Hepatocyte (in vitro differentiated cells): ENCODE measurements around the gene NLRP14. TPM values are rescaled to one million over a fixed set of nuclear protein-coding genes. Genes with fewer than 3 reads are reported as not detected.
A peak's percentile ranks its signal among the peaks of the same experiment; 100 is the strongest.

Source experiments
- DNase-seq: peaks from one replicate; pipeline ENCODE4 v3.0.0-alpha.2; 2016; ENCODE audit warnings: low spot score
- H2AFZ ChIP-seq: fragments of 200-600 bp; sonication (generic); 2 replicates; pipeline ENCODE4 v1.6.0; 2016; ENCODE audit warnings: antibody characterized with exemption, mild to moderate bottlenecking
- H3K27ac ChIP-seq: fragments of 200-600 bp; sonication (generic); 2 replicates; pipeline ENCODE4 v1.5.1; 2016; ENCODE audit warnings: mild to moderate bottlenecking
- H3K27me3 ChIP-seq: fragments of 200-600 bp; sonication (generic); 2 replicates; pipeline ENCODE4 v1.6.1; 2016
- H3K36me3 ChIP-seq: fragments of 200-600 bp; sonication (generic); replicated peaks from 2 replicates; pipeline ENCODE4 v1.5.1; 2016; ENCODE audit warnings: low read depth; ENCODE audit not compliant: insufficient read depth
- H3K4me1 ChIP-seq: fragments of 200-600 bp; sonication (generic); 2 replicates; pipeline ENCODE4 v1.5.1; 2016; ENCODE audit warnings: mild to moderate bottlenecking, moderate library complexity; ENCODE audit not compliant: insufficient read depth
- H3K4me2 ChIP-seq: fragments of 200-600 bp; sonication (generic); 2 replicates; pipeline ENCODE4 v1.6.0; 2016
- H3K4me3 ChIP-seq: fragments of 200-600 bp; sonication (generic); 2 replicates; pipeline ENCODE4 v1.5.1; 2016; ENCODE audit warnings: mild to moderate bottlenecking
- H3K79me2 ChIP-seq: fragments of 200-600 bp; sonication (generic); 2 replicates; pipeline ENCODE4 v1.6.0; 2017; ENCODE audit warnings: mild to moderate bottlenecking
- H3K9me2 ChIP-seq: fragments of 200-600 bp; sonication (generic); replicated peaks from 2 replicates; pipeline ENCODE4 v1.6.0; 2017; ENCODE audit warnings: mild to moderate bottlenecking; ENCODE audit not compliant: insufficient read depth
- H3K9me3 ChIP-seq: fragments of 200-600 bp; sonication (generic); 2 replicates; pipeline ENCODE4 v1.5.1; 2016; ENCODE audit warnings: low read depth, mild to moderate bottlenecking
- H4K20me1 ChIP-seq: fragments of 200-600 bp; sonication (generic); 2 replicates; pipeline ENCODE4 v1.6.0; 2016; ENCODE audit warnings: mild to moderate bottlenecking; ENCODE audit not compliant: insufficient read depth, poor library complexity, severe bottlenecking
- CTCF ChIP-seq: fragments of 200-600 bp; sonication (generic); IDR thresholded peaks from 2 replicates; pipeline ENCODE4 v1.5.1; 2016; ENCODE audit warnings: antibody characterized with exemption, mild to moderate bottlenecking; ENCODE audit not compliant: poor library complexity
- EZH2 ChIP-seq: fragments of 200-600 bp; sonication (generic); IDR thresholded peaks from 2 replicates; pipeline ENCODE4 v1.6.1; 2016; ENCODE audit warnings: antibody characterized with exemption, mild to moderate bottlenecking, borderline replicate concordance
- EZH2phosphoT487 ChIP-seq: fragments of 200-600 bp; sonication (generic); IDR thresholded peaks from one replicate; pipeline ENCODE4 v1.6.1; 2018; ENCODE audit warnings: antibody characterized with exemption, mild to moderate bottlenecking, low read depth, moderate library complexity; ENCODE audit not compliant: unreplicated experiment, severe bottlenecking
- WGBS: methylation state at CpG from one replicate; pipeline ENCODE4 v1.1.6; 2016; ENCODE audit warnings: low lambda C conversion rate; ENCODE audit errors: missing lambda C conversion rate; 5-methylcytosine and 5-hydroxymethylcytosine counted together
- polyA plus RNA-seq: library from polyadenylated mRNA; unstranded; fragments of >200 nt; fragmentation: Nextera tagmentation; extraction: Ambion mirVana; gene quantifications from 2 replicates; pipeline ENCODE4 v1.2.1, GENCODE V29; 2016
- total RNA-seq: library from RNA; depleted of rRNA; stranded (reverse); fragments of >200 nt; gene quantifications from 2 replicates; pipeline ENCODE4 v1.2.3, GENCODE V29; 2014

The NLRP14 gene
- total and polyA plus RNA-seq, 2 experiments from 2014 or later: 0.40 TPM; not detected in 1

- H3K79me2 ChIP-seq: no peaks in the 10 kb centered on the region
- no peak overlapping the region for H3K27ac ChIP-seq
- H3K36me3 ChIP-seq: no peaks in the 10 kb centered on the region
- no peaks in the 10 kb centered on the region for H3K9me3 ChIP-seq
- TF ChIP-seq EZH2phosphoT487 (no peak), CTCF (no peak), EZH2 (no peak)
- no peak overlapping the region for H3K4me2 ChIP-seq
- no peak overlapping the region for H2AFZ ChIP-seq
- no peak for DNase-seq
- peaks cover 14% of the 10 kb centered on the region for H3K4me1 ChIP-seq
- no peak overlapping the region for H3K4me3 ChIP-seq
- no peaks in the 10 kb centered on the region for H4K20me1 ChIP-seq
- H3K9me2 ChIP-seq: no peaks in the 10 kb centered on the region
- no peaks in the 10 kb centered on the region for H3K27me3 ChIP-seq
These were observed 31.8 kb upstream of the NLRP14 start for GRCh38 chr11:6988506-6988905.

- H3K9me3 ChIP-seq: no peaks in the 10 kb centered on the region
- DNase-seq: no peak
- no peaks in the 10 kb centered on the region for H3K79me2 ChIP-seq
- peaks cover 14% of the 10 kb centered on the region for H3K4me1 ChIP-seq
- no peaks in the 10 kb centered on the region for H3K27me3 ChIP-seq
- WGBS: 85% methylated on average over 6 of the region's 6 CpGs
- H3K36me3 ChIP-seq: no peaks in the 10 kb centered on the region
- H3K4me3 ChIP-seq: no peak overlapping the region
- H3K9me2 ChIP-seq: no peaks in the 10 kb centered on the region
- no peaks in the 10 kb centered on the region for H4K20me1 ChIP-seq
- H3K4me2 ChIP-seq: no peak overlapping the region
- H3K27ac ChIP-seq: no peak overlapping the region
- TF ChIP-seq CTCF: no peak
- no peak for TF ChIP-seq EZH2phosphoT487
- no peak for TF ChIP-seq EZH2
- H2AFZ ChIP-seq: no peak overlapping the region
These were observed 29.1 kb upstream of the NLRP14 start for GRCh38 chr11:6991227-6991626.

GRCh38 chr11:6992026-6992425 is 28.3 kb upstream of the NLRP14 start:
- H3K9me2 ChIP-seq: no peaks in the 10 kb centered on the region
- peak overlapping the region; percentile 10 for H2AFZ ChIP-seq
- peaks cover 14% of the 10 kb centered on the region for H3K4me1 ChIP-seq
- no peaks in the 10 kb centered on the region for H3K36me3 ChIP-seq
- no peak for TF ChIP-seq EZH2phosphoT487
- no peak for TF ChIP-seq CTCF
- no peak for TF ChIP-seq EZH2
- no peaks in the 10 kb centered on the region for H3K9me3 ChIP-seq
- 58% methylated on average over 2 of the region's 2 CpGs for WGBS
- H3K79me2 ChIP-seq: no peaks in the 10 kb centered on the region
- no peak overlapping the region for H3K4me3 ChIP-seq
- peak overlapping the region; percentile 70 for H3K27ac ChIP-seq
- no peaks in the 10 kb centered on the region for H4K20me1 ChIP-seq
- H3K27me3 ChIP-seq: no peaks in the 10 kb centered on the region
- H3K4me2 ChIP-seq: peak overlapping the region; percentile 54
- peak; percentile 4 for DNase-seq
